Spleen (tissue), 7 donors: Measurements from ENCODE around the gene TNFSF11.

Source experiments
- CTCF ChIP-seq, 11 experiments: fragments of 200-600 bp in 7 of 11; fragments of 450-650 bp in 4 of 11; sonication (generic) in 4 of 11; IDR thresholded peaks in 8 of 11; conservative IDR thresholded peaks in 3 of 11; 1 replicate in 7 of 11; 2 replicates in 4 of 11; pipeline versions ENCODE4 v1.4.0 to v1.8.0; 2016 to 2021; ENCODE audit warnings: antibody characterized with exemption in 11 of 11, inconsistent platforms in 4 of 11, mild to moderate bottlenecking in 1 of 11
- POLR2AphosphoS5 ChIP-seq, 3 donors: sonication (generic); formaldehyde crosslinking; IDR thresholded peaks; one replicate each; pipeline ENCODE4 v1.5.1; 2017; ENCODE audit warnings: antibody characterized with exemption in 3 of 3
- donor health status: DM: no; HTN: no; CAD: no; lungs with moderate emphysema.
- donor health status: DM: no; HTN: no; CAD: no.
- donor health status: DM: no; HTN: no; CAD: no.

GRCh38 chr13:42567906-42568305, 6.0 kb upstream of the TNFSF11 start:
- TF ChIP-seq CTCF (IDR thresholded peaks at IDR 0.05 in 8 of 11, conservative IDR thresholded peaks at IDR 0.05 in 3 of 11) (no peak), POLR2AphosphoS5 (IDR thresholded peaks at IDR 0.05) (no peak)
